IMR-90 (cell line): ENCODE data around the gene FLRT1. TPM values are rescaled to one million over a fixed set of nuclear protein-coding genes. Genes with fewer than 3 reads are reported as not detected.
A peak's percentile ranks its signal among the peaks of the same experiment; 100 is the strongest.

Experiments used
- ATAC-seq: fragments of 200-7000 bp; cut with Tn5 transposase; 2 replicates; pipeline ENCODE4 v1.9.1; 2020; ENCODE audit warnings: low read depth, mild to moderate bottlenecking, moderate library complexity
- BruUV-seq: library from RNA; stranded (reverse); fragments of 400-500 nt; replicated peaks from 2 replicates; lab custom pipeline; 2021; lab: Mats Ljungman, UMichigan
- CTCF ChIA-PET: fragments of 300-600 bp; formaldehyde crosslinking; extraction: SDS; loops from one replicate; lab custom pipeline; 2021; ENCODE audit warnings: antibody characterized with exemption; lab: Yijun Ruan, JAX
- POLR2A ChIA-PET: fragments of 300-600 bp; sonication (Branson Sonifier 250); formaldehyde crosslinking; loops from one replicate; lab custom pipeline; 2022; ENCODE audit warnings: antibody characterized with exemption; ENCODE audit not compliant: unreplicated experiment; lab: Charles Lee
- DNase-seq: peaks from one replicate; pipeline ENCODE4 v3.0.0; 2013
- H2AFZ ChIP-seq: replicated peaks from 2 replicates; pipeline ENCODE3; 2013; ENCODE audit warnings: low read length, mild to moderate bottlenecking; ENCODE audit not compliant: poor library complexity
- H2AK5ac ChIP-seq: 2 replicates; pipeline ENCODE4 v1.6.1; 2013; ENCODE audit warnings: low read depth, low read length, inconsistent platforms
- H2AK9ac ChIP-seq: replicated peaks from 2 replicates; pipeline ENCODE3; 2013; ENCODE audit warnings: mild to moderate bottlenecking, low read depth, low read length, moderate library complexity; ENCODE audit not compliant: poor library complexity
- H2BK120ac ChIP-seq: 2 replicates; pipeline ENCODE4 v1.6.1; 2013; ENCODE audit warnings: low read depth, low read length, inconsistent platforms
- H2BK15ac ChIP-seq: 3 replicates; pipeline ENCODE4 v1.6.1; 2013; ENCODE audit warnings: low read depth, low read length, inconsistent platforms
- H2BK20ac ChIP-seq: 2 replicates; pipeline ENCODE4 v1.6.1; 2013; ENCODE audit warnings: low read depth, mild to moderate bottlenecking, inconsistent platforms, low read length, moderate library complexity
- H2BK5ac ChIP-seq: 2 replicates; pipeline ENCODE4 v1.6.1; 2013; ENCODE audit warnings: mild to moderate bottlenecking, low read depth, low read length, inconsistent platforms; ENCODE audit not compliant: poor library complexity, severe bottlenecking
- H3K14ac ChIP-seq: replicated peaks from 2 replicates; pipeline ENCODE4 v1.6.1; 2013; ENCODE audit warnings: low read depth, low read length, inconsistent platforms
- H3K18ac ChIP-seq: 2 replicates; pipeline ENCODE4 v1.6.1; 2013; ENCODE audit warnings: low read depth, low read length, control low read depth
- H3K23ac ChIP-seq: 2 replicates; pipeline ENCODE4 v1.6.1; 2013; ENCODE audit warnings: low read depth, low read length, inconsistent platforms
- H3K27ac ChIP-seq: 2 replicates; pipeline ENCODE4 v1.5.1; 2013; ENCODE audit warnings: mild to moderate bottlenecking, control low read depth, low read length; ENCODE audit not compliant: insufficient read depth
- H3K27me3 ChIP-seq: 2 replicates; pipeline ENCODE4 v1.6.1; 2013; ENCODE audit warnings: low read length; ENCODE audit not compliant: control insufficient read depth, insufficient read depth
- H3K36me3 ChIP-seq: 2 replicates; pipeline ENCODE4 v1.6.1; 2013; ENCODE audit warnings: low read length, mixed read lengths; ENCODE audit not compliant: control insufficient read depth, insufficient read depth
- H3K4ac ChIP-seq: 2 replicates; pipeline ENCODE4 v1.6.1; 2013; ENCODE audit warnings: low read depth, low read length, inconsistent platforms
- H3K4me1 ChIP-seq: 2 replicates; pipeline ENCODE4 v1.6.1; 2013; ENCODE audit warnings: low read length, mixed read lengths; ENCODE audit not compliant: control insufficient read depth, insufficient read depth
- H3K4me2 ChIP-seq: 2 replicates; pipeline ENCODE4 v1.6.1; 2013; ENCODE audit warnings: low read depth, mild to moderate bottlenecking, control low read depth, low read length, moderate library complexity
- H3K4me3 ChIP-seq: 2 replicates; pipeline ENCODE4 v1.5.1; 2013; ENCODE audit warnings: low read depth, mild to moderate bottlenecking, control low read depth, low read length, moderate library complexity; ENCODE audit not compliant: insufficient read depth
- H3K56ac ChIP-seq: 2 replicates; pipeline ENCODE4 v1.6.1; 2013; ENCODE audit warnings: low read length, inconsistent platforms; ENCODE audit not compliant: insufficient read depth; ENCODE audit errors: extremely low read depth
- H3K79me1 ChIP-seq, 2 experiments: 2 replicates each; pipeline ENCODE4 v1.6.1; 2013; ENCODE audit warnings: low read length in 2 of 2, inconsistent platforms in 1 of 2, low read depth in 1 of 2
- H3K9ac ChIP-seq: 2 replicates; pipeline ENCODE4 v1.6.1; 2013; ENCODE audit warnings: low read depth, low read length, control low read depth
- H3K9me1 ChIP-seq: 2 replicates; pipeline ENCODE4 v1.6.1; 2013; ENCODE audit warnings: low read length, inconsistent platforms; ENCODE audit not compliant: insufficient read depth
- H3K9me3 ChIP-seq: 2 replicates; pipeline ENCODE4 v1.6.1; 2013; ENCODE audit warnings: low read length; ENCODE audit not compliant: control insufficient read depth, insufficient read depth
- H4K20me1 ChIP-seq: 2 replicates; pipeline ENCODE4 v1.6.1; 2013; ENCODE audit warnings: low read length, inconsistent platforms; ENCODE audit not compliant: insufficient read depth
- H4K5ac ChIP-seq: 2 replicates; pipeline ENCODE4 v1.6.1; 2013; ENCODE audit warnings: mild to moderate bottlenecking, low read depth, low read length, control low read depth
- H4K8ac ChIP-seq, 2 experiments: 2 replicates each; pipeline ENCODE4 v1.6.1; 2013; ENCODE audit warnings: low read depth in 2 of 2, low read length in 2 of 2, control low read depth in 1 of 2, inconsistent platforms in 1 of 2
- H4K91ac ChIP-seq: 2 replicates; pipeline ENCODE4 v1.6.1; 2013; ENCODE audit warnings: low read depth, low read length, inconsistent platforms; ENCODE audit not compliant: insufficient read depth
- BHLHE40 ChIP-seq: fragments of 150-350 bp; IDR thresholded peaks from 2 replicates; pipeline ENCODE4 v1.6.1; 2016; ENCODE audit warnings: mild to moderate bottlenecking, low read depth, low read length
- CEBPB ChIP-seq: IDR thresholded peaks from 2 replicates; pipeline ENCODE4 v1.6.1; 2012; ENCODE audit warnings: low read depth, low read length, improper control_type of control experiment
- CHD1 ChIP-seq: IDR thresholded peaks from 2 replicates; pipeline ENCODE4 v1.6.1; 2012; ENCODE audit warnings: low read depth, low read length, improper control_type of control experiment
- FOS ChIP-seq: fragments of 150-350 bp; IDR thresholded peaks from 2 replicates; pipeline ENCODE4 v1.6.1; 2016; ENCODE audit warnings: low read depth, low read length
- MAZ ChIP-seq: IDR thresholded peaks from 2 replicates; pipeline ENCODE4 v1.6.1; 2012; ENCODE audit warnings: low read depth, mild to moderate bottlenecking, low read length, improper control_type of control experiment, moderate library complexity, borderline replicate concordance
- MXI1 ChIP-seq: IDR thresholded peaks from 2 replicates; pipeline ENCODE4 v1.6.1; 2012; ENCODE audit warnings: low read depth, mild to moderate bottlenecking, low read length, moderate library complexity, borderline replicate concordance
- NFE2L2 ChIP-seq: fragments of 150-350 bp; IDR thresholded peaks from 2 replicates; pipeline ENCODE4 v1.6.1; 2016; ENCODE audit warnings: low read depth, mild to moderate bottlenecking, low read length
- POLR2A ChIP-seq: IDR thresholded peaks from 2 replicates; pipeline ENCODE4 v1.6.1; 2012; ENCODE audit warnings: mild to moderate bottlenecking, low read depth, low read length
- RAD21 ChIP-seq: IDR thresholded peaks from 2 replicates; pipeline ENCODE4 v1.6.1; 2012; ENCODE audit warnings: low read length, improper control_type of control experiment
- RCOR1 ChIP-seq: IDR thresholded peaks from 2 replicates; pipeline ENCODE4 v1.6.1; 2012; ENCODE audit warnings: mild to moderate bottlenecking, low read length, improper control_type of control experiment; ENCODE audit not compliant: insufficient replicate concordance
- SMC3 ChIP-seq: fragments of 150-350 bp; IDR thresholded peaks from 2 replicates; pipeline ENCODE4 v1.6.1; 2016; ENCODE audit warnings: low read depth, mild to moderate bottlenecking, antibody characterized with exemption, low read length, moderate library complexity
- WGBS, 2 experiments: methylation state at CpG; one replicate each; pipeline versions ENCODE4 v1.1.5 to v1.1.7; 2013; ENCODE audit warnings: missing lambda C conversion rate in 2 of 2; ENCODE audit not compliant: insufficient read length in 1 of 2; ENCODE audit errors: extremely low coverage in 2 of 2; 5-methylcytosine and 5-hydroxymethylcytosine counted together
- dilution Hi-C: fragments of 300-500 bp; cut with HindIII; formaldehyde crosslinking; loops from one replicate; pipeline ENCODE4 v1.14.3; 2018; ENCODE audit warnings: low sequenced_read_pairs; ENCODE audit not compliant: unreplicated experiment
- in situ Hi-C: fragments of 300-500 bp; cut with MboI; formaldehyde crosslinking; loops from 3 replicates; pipeline ENCODE4 v1.14.3; 2019; ENCODE audit warnings: low sequenced_read_pairs, inconsistent platforms, mixed read lengths
- intact Hi-C: fragments of 100-400 bp; cut with micrococcal nuclease; formaldehyde crosslinking; loops from 2 replicates; pipeline ENCODE4 v1.10.0; 2022
- polyA plus RNA-seq, 3 experiments: library from polyadenylated mRNA; depleted of rRNA; stranded (reverse); fragments of >200 nt; gene quantifications; 2 replicates each; pipeline ENCODE4 v1.2.3, GENCODE V29; 2012; ENCODE audit warnings: low replicate concordance in 1 of 3
- total RNA-seq: library from RNA; depleted of rRNA; stranded (reverse); fragments of >200 nt; gene quantifications from 2 replicates; pipeline ENCODE4 v1.2.3, GENCODE V29; 2012
- TF ChIP-seq, protein P1 (sequence below): conservative IDR thresholded peaks from 2 replicates; pipeline ENCODE4 v1.5.1; 2012; ENCODE audit warnings: mild to moderate bottlenecking, low read depth, low read length, improper control_type of control experiment
- TF ChIP-seq, protein P2 (sequence below): fragments of 150-350 bp; IDR thresholded peaks from 2 replicates; pipeline ENCODE4 v1.6.1; 2016; ENCODE audit warnings: low read depth, mild to moderate bottlenecking, low read length, moderate library complexity, borderline replicate concordance
- TF ChIP-seq, protein P3 (sequence below): fragments of 150-350 bp; IDR thresholded peaks from 2 replicates; pipeline ENCODE4 v1.6.1; 2017; ENCODE audit warnings: mild to moderate bottlenecking, antibody characterized with exemption, low read length, low read depth

FLRT1 gene
- total and polyA plus RNA-seq, 2 of the 4 experiments (the other 2 are of a cell fraction), result under 0.01 to 0.07 TPM

DNA sequence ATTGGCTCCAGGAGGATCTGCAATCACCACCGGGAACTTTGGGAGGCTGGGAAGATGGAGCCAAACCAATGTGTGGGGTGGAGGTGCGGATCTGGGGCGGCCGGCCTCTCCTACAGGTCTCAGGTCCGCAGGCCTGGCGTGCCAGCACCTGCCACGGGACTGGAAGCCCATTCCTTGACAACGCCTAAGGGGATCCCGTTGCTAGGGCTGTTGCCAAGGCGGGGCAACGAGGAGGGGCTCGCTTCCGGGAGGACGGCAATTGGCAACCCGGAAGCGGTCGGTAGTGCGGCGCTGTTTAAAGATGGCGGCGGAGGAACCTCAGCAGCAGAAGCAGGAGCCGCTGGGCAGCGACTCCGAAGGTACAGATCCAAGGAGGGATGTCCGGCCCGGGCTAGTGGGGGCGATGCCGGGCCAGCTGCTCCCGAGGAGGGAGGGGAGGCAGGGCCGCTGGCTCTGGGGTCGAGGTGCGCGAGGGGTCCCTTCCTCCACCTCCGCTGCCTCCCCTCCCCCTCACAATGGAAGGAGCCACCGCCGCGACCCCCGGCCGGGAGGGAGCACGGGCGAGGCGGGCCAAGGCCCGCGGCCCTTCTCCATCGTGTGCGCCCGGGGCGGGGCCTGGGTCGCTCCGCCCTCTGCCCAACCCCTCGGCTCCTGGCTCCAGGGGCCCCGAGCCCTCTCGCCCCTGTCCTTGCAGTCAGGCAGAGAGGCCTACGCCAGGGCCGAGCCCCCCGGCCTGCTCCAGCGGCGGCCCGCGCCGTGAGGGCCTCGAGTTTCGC, 49.4 kb upstream of the FLRT1 start, which contains the start of gene OTUB1:
Gene OTUB1, plus strand, starts transcription at position 283 of the 776 bp plus-strand sequence. Its CDS starts 19 bp downstream, at position 302.
- peak within 1 kb of the TSS; percentile 85 for H3K9ac ChIP-seq
- peak within 1 kb of the TSS; percentile 91 for H3K4ac ChIP-seq
- H3K27ac ChIP-seq, result peak within 1 kb of the TSS; percentile 90
- dilution Hi-C loops, result no loop called here
- H3K4me3 ChIP-seq, result peak within 1 kb of the TSS; percentile 68
- in situ Hi-C loops, result no loop called here
- H4K20me1 ChIP-seq, result peaks cover 15% of the 10 kb centered on the region
- 0% methylated on average over 18 of the region's 63 CpGs; no CpG with 5 or more reads in 1 of the 2 experiments for WGBS, 2 experiments
- H4K8ac ChIP-seq, result peak within 1 kb of the TSS; percentile 89 to 95
- peaks cover 8% of the 10 kb centered on the region for H3K4me1 ChIP-seq
- ChIA-PET CTCF (no interaction called here), POLR2A (no interaction called here)
- no peaks in the 10 kb centered on the region for H3K9me3 ChIP-seq
- H3K18ac ChIP-seq, result peak within 1 kb of the TSS; percentile 0; the same call in 1 of the 2 replicates
- H3K14ac ChIP-seq, result peak within 1 kb of the TSS; percentile 93
- no TSS peak for BruUV-seq
- DNase-seq (peak; percentile 86), ATAC-seq (peak; percentile 93)
- H2AK5ac ChIP-seq, result peak within 1 kb of the TSS; percentile 90
- peaks cover 29 to 60% of the 10 kb centered on the region in 2 experiments for H3K79me1 ChIP-seq
- no peak within 1 kb of the TSS for H2BK20ac ChIP-seq
- H3K4me2 ChIP-seq, result peak within 1 kb of the TSS; percentile 88
- H4K5ac ChIP-seq, result peak within 1 kb of the TSS; percentile 79
- no peaks in the 10 kb centered on the region for H3K27me3 ChIP-seq
- peaks cover 14% of the 10 kb centered on the region for H3K9me1 ChIP-seq
- peak within 1 kb of the TSS; percentile 80 for H3K56ac ChIP-seq
- no peak within 1 kb of the TSS for H2BK15ac ChIP-seq
- H4K91ac ChIP-seq, result peak within 1 kb of the TSS; percentile 80
- intact Hi-C loops, result no loop called here
- H3K23ac ChIP-seq, result peak within 1 kb of the TSS; percentile 93
- H2BK120ac ChIP-seq, result peak within 1 kb of the TSS; percentile 29
- H3K36me3 ChIP-seq, result peaks cover 23% of the 10 kb centered on the region
- peak within 1 kb of the TSS; percentile 99 for H2AK9ac ChIP-seq
- H2AFZ ChIP-seq, result peak within 1 kb of the TSS; percentile 96
- peak within 1 kb of the TSS; percentile 80 for H2BK5ac ChIP-seq
- TF ChIP-seq NFE2L2, result no peak
- peak; percentile 90 for TF ChIP-seq POLR2A
- TF ChIP-seq RCOR1, result peak; percentile 4
- TF ChIP-seq SMC3, result no peak
- TF ChIP-seq RAD21, result no peak
- 0 out of 2 replicates have a peak, but pooled peaks have one; percentile 7 for TF ChIP-seq CEBPB
- TF ChIP-seq, protein P1, sequence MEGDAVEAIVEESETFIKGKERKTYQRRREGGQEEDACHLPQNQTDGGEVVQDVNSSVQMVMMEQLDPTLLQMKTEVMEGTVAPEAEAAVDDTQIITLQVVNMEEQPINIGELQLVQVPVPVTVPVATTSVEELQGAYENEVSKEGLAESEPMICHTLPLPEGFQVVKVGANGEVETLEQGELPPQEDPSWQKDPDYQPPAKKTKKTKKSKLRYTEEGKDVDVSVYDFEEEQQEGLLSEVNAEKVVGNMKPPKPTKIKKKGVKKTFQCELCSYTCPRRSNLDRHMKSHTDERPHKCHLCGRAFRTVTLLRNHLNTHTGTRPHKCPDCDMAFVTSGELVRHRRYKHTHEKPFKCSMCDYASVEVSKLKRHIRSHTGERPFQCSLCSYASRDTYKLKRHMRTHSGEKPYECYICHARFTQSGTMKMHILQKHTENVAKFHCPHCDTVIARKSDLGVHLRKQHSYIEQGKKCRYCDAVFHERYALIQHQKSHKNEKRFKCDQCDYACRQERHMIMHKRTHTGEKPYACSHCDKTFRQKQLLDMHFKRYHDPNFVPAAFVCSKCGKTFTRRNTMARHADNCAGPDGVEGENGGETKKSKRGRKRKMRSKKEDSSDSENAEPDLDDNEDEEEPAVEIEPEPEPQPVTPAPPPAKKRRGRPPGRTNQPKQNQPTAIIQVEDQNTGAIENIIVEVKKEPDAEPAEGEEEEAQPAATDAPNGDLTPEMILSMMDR, result no peak
- peak; percentile 98 for TF ChIP-seq MAZ
- peak; percentile 55; the same call in 1 of the 2 replicates for TF ChIP-seq BHLHE40
- peak; percentile 77 for TF ChIP-seq MXI1
- no peak for TF ChIP-seq FOS
- TF ChIP-seq, protein P2, sequence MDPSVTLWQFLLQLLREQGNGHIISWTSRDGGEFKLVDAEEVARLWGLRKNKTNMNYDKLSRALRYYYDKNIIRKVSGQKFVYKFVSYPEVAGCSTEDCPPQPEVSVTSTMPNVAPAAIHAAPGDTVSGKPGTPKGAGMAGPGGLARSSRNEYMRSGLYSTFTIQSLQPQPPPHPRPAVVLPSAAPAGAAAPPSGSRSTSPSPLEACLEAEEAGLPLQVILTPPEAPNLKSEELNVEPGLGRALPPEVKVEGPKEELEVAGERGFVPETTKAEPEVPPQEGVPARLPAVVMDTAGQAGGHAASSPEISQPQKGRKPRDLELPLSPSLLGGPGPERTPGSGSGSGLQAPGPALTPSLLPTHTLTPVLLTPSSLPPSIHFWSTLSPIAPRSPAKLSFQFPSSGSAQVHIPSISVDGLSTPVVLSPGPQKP, result no peak
- TF ChIP-seq, protein P3, sequence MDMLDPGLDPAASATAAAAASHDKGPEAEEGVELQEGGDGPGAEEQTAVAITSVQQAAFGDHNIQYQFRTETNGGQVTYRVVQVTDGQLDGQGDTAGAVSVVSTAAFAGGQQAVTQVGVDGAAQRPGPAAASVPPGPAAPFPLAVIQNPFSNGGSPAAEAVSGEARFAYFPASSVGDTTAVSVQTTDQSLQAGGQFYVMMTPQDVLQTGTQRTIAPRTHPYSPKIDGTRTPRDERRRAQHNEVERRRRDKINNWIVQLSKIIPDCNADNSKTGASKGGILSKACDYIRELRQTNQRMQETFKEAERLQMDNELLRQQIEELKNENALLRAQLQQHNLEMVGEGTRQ, result no peak
- TF ChIP-seq CHD1, result 0 out of 2 replicates have a peak, but pooled peaks have one; percentile 42
